Uterus (tissue), 2 donors: Measurements from ENCODE around the gene SPECC1.

ENCODE experiments used
- CTCF ChIP-seq, 4 experiments: fragments of 200-600 bp in 2 of 4; fragments of 450-650 bp in 2 of 4; sonication (generic) in 2 of 4; IDR thresholded peaks; one replicate each; pipeline ENCODE4 v1.5.1; 2016 to 2019; ENCODE audit warnings: antibody characterized with exemption in 4 of 4, mild to moderate bottlenecking in 2 of 4, moderate library complexity in 1 of 4
- POLR2A ChIP-seq, 2 donors: fragments of 450-650 bp; IDR thresholded peaks; one replicate each; pipeline ENCODE4 v1.6.1; 2016; ENCODE audit warnings: antibody characterized with exemption in 2 of 2, mild to moderate bottlenecking in 1 of 2, moderate library complexity in 1 of 2

- no peak for TF ChIP-seq CTCF (IDR thresholded peaks at IDR 0.05)
- no peak for TF ChIP-seq POLR2A (IDR thresholded peaks at IDR 0.05)
These were observed 33.6 kb upstream of the SPECC1 start for GRCh38 chr17:19975601-19976000.
